Coronary artery (tissue), 2 donors: ENCODE measurements around the gene ORM2.
A peak's percentile ranks its signal among the peaks of the same experiment; 100 is the strongest.
"Not testable (repeated sequence)": the region's sequence is repeated elsewhere in the genome, so short reads cannot be mapped to it uniquely, and the experiment has no call there.

ENCODE experiments used
- DNase-seq: peaks from one replicate; pipeline ENCODE4 v3.0.0-alpha.2; 2017; ENCODE audit warnings: low spot score
- H3K27ac ChIP-seq, 2 donors: fragments of 200-600 bp; sonication (generic); one replicate each; pipeline ENCODE4 v1.5.1; 2016 to 2019
- H3K4me3 ChIP-seq: fragments of 200-600 bp; sonication (generic); 2 replicates; pipeline ENCODE4 v1.5.1; 2016; ENCODE audit warnings: mild to moderate bottlenecking, moderate library complexity
- TF ChIP-seq, protein P1 (sequence below): fragments of 200-600 bp; sonication (generic); IDR thresholded peaks from one replicate; pipeline ENCODE4 v1.5.1; 2019; ENCODE audit warnings: antibody characterized with exemption

The ORM2 gene

DNA sequence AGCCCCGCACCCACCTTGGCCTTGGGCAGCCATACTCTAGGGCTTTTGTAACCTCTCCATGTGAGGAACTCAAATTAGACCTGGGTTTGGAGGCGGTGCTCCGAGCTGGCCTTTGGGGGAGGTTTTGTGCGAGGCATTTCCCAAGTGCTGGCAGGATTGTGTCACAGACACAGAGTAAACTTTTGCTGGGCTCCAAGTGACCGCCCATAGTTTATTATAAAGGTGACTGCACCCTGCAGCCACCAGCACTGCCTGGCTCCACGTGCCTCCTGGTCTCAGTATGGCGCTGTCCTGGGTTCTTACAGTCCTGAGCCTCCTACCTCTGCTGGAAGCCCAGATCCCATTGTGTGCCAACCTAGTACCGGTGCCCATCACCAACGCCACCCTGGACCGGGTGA lies at the start of gene ORM2:
TSS of gene ORM2 (plus strand) at position 245 of the 398 bp plus-strand sequence. CDS start at position 281, 36 bp downstream.
- not testable (repeated sequence) for DNase-seq, H3K27ac ChIP-seq, H3K4me3 ChIP-seq

DNA sequence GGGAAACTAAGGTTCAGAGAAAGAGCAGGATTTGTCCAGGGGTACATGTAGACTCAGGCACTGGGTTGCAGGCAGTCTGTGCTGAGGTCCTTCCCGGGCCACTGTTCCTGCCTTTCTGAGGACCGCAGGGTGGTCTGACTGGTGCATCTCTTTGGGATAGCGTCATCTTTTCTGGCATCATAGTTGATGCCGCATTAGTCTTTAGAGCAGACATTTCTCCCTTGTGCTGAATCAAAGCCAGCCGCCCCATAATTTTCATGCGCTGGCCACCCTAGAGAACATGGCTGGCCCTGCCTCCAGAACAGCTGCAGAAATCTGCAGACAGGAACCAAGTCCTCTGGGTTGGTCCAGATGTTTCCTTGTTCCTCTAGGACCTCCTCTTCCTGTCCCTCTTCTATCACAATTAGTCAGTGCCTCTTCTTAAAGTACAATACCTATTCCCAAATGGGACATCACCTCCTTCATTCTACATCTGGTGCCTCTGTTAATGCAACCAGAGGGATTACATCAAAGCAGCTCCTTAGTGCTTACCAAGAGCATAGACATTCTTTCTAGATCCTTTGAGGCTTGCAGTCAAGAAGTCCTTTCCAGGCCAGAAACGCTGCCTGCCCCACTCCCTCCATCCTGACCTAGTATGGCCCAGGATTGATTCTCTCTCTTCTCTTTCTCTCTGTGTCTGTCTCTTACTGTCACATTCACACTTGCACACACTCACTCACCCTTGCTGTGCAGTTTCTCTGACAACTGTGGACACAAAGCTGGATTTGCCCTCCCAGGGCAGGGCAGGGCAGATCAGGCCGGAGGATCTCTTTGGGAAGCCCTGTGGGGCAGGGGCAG lies 48.8 kb upstream of the ORM2 start:
- Histone ChIP-seq H3K4me3 (no peak overlapping the region), H3K27ac (no peak overlapping the region)
- TF ChIP-seq, protein P1, sequence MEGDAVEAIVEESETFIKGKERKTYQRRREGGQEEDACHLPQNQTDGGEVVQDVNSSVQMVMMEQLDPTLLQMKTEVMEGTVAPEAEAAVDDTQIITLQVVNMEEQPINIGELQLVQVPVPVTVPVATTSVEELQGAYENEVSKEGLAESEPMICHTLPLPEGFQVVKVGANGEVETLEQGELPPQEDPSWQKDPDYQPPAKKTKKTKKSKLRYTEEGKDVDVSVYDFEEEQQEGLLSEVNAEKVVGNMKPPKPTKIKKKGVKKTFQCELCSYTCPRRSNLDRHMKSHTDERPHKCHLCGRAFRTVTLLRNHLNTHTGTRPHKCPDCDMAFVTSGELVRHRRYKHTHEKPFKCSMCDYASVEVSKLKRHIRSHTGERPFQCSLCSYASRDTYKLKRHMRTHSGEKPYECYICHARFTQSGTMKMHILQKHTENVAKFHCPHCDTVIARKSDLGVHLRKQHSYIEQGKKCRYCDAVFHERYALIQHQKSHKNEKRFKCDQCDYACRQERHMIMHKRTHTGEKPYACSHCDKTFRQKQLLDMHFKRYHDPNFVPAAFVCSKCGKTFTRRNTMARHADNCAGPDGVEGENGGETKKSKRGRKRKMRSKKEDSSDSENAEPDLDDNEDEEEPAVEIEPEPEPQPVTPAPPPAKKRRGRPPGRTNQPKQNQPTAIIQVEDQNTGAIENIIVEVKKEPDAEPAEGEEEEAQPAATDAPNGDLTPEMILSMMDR: no peak
- peak; percentile 61 for DNase-seq

- no peak overlapping the region for H3K27ac ChIP-seq
- TF ChIP-seq, protein P1: no peak
- no peak overlapping the region for H3K4me3 ChIP-seq
- DNase-seq: no peak
Observed at GRCh38 chr9:114281473-114282103, 48.1 kb upstream of the ORM2 start.

- TF ChIP-seq, protein P1: no peak
- H3K4me3 ChIP-seq: no peak overlapping the region
- H3K27ac ChIP-seq: no peak overlapping the region
- peak; percentile 58 for DNase-seq
Observed at GRCh38 chr9:114282104-114282485, 47.6 kb upstream of the ORM2 start.

GRCh38 chr9:114282507-114282906 lies 47.2 kb upstream of the ORM2 start:
- TF ChIP-seq, protein P1: no peak
- no peak overlapping the region for H3K4me3 ChIP-seq
- peak; percentile 31 for DNase-seq
- no peak overlapping the region for H3K27ac ChIP-seq

DNA sequence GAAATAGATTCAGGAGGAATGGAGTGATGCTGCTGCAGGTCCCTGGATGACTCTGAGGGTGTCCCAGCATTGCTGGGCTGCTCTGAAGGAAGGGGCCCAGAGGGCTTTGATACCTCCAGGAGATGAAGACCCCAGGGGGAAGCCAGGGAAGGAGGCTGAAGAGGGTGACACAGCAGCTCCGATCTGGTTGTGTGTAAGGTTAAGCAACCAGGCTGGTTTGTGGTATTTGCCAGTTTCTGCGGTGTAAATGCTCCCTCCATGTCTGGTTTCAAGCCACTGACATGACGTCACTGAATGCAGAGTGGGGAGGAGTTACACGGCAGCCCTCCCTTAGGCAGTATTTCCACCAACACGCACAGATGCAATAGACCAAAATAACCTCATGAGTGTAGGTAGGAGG lies 46.7 kb upstream of the ORM2 start:
- Histone ChIP-seq H3K27ac (no peak overlapping the region), H3K4me3 (no peak overlapping the region)
- DNase-seq: peak; percentile 50
- TF ChIP-seq, protein P1: no peak

DNA sequence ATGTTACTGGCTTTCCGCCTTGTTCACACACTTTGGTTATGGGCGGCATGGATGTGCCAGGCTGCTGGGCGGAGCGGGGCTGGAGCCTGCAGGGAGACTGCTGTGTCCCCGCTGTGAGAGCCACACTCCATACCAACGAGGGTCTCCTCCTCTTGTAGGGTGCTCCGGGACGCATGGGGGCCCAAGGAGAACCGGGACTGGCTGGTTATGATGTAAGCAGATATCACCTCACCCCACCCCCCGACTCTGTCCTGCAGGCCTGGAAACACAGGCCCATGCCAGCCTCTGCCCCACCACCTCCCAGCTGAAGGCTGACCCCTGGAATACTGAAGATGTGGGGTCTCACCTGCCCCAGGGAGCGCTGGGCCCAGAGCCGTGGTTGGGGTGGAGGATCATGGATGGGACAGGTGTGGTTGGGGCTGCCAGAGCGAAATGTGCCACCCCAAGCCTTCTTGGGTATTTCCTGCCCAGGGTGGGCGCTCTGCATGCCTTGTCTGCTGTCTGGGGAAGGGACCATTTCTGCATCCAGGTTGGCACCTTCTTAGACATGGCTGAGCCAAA lies 46.0 kb upstream of the ORM2 start:
- DNase-seq: peak; percentile 67
- H3K4me3 ChIP-seq: no peak overlapping the region
- TF ChIP-seq, protein P1: no peak
- no peak overlapping the region for H3K27ac ChIP-seq
